Esophagus squamous epithelium (tissue), 5 donors: Measurements from ENCODE around the gene GPR157. TPM values are rescaled to one million over a fixed set of nuclear protein-coding genes. Genes with fewer than 3 reads are reported as not detected.

ENCODE experiments used
- DNase-seq: peaks from one replicate; lab custom pipeline; 2025; lab: John Stamatoyannopoulos, UW
- H3K27ac ChIP-seq, 4 donors: fragments of 200-600 bp; sonication (generic); one replicate each; pipeline ENCODE4 v1.5.1; 2016 to 2019; ENCODE audit warnings: mild to moderate bottlenecking in 1 of 4
- H3K27me3 ChIP-seq, 4 donors: fragments of 200-600 bp; sonication (generic); 1 replicate in 3 of 4; 2 replicates in 1 of 4; pipeline versions ENCODE4 v1.5.1 to v1.6.0; 2017 to 2021; ENCODE audit warnings: antibody characterized with exemption in 1 of 4
- H3K36me3 ChIP-seq, 3 donors: fragments of 200-600 bp; sonication (generic); one replicate each; pipeline ENCODE4 v1.5.1; 2016 to 2019
- H3K4me1 ChIP-seq, 3 donors: fragments of 200-600 bp; sonication (generic); one replicate each; pipeline ENCODE4 v1.5.1; 2017 to 2019
- H3K4me3 ChIP-seq, 4 donors: fragments of 200-600 bp; sonication (generic); 1 replicate in 3 of 4; 2 replicates in 1 of 4; pipeline ENCODE4 v1.5.1; 2016 to 2019; ENCODE audit warnings: mild to moderate bottlenecking in 2 of 4, moderate library complexity in 1 of 4
- H3K9me3 ChIP-seq, 3 donors: fragments of 200-600 bp; sonication (generic); one replicate each; pipeline ENCODE4 v1.5.1; 2016 to 2019
- CTCF ChIP-seq, 6 experiments: fragments of 450-650 bp in 4 of 6; fragments of 200-600 bp in 2 of 6; sonication (generic) in 2 of 6; IDR thresholded peaks; one replicate each; pipeline ENCODE4 v1.5.1; 2016 to 2019; ENCODE audit warnings: antibody characterized with exemption in 6 of 6, mild to moderate bottlenecking in 4 of 6, moderate library complexity in 4 of 6
- POLR2A ChIP-seq, 4 donors: fragments of 450-650 bp; IDR thresholded peaks; one replicate each; pipeline ENCODE4 v1.6.1; 2017; ENCODE audit warnings: antibody characterized with exemption in 4 of 4, mild to moderate bottlenecking in 4 of 4, moderate library complexity in 3 of 4
- WGBS, 2 donors: methylation state at CpG; one replicate each; pipeline ENCODE4 v1.1.5; 2018; 5-methylcytosine and 5-hydroxymethylcytosine counted together
- intact Hi-C: fragments of 100-400 bp; cut with DNase I; formaldehyde crosslinking; loops from one replicate; pipeline ENCODE4 v1.15.0; 2022
- total RNA-seq, 4 donors: library from RNA; depleted of rRNA; stranded (reverse); fragments of >200 nt; gene quantifications; one replicate each; pipeline ENCODE4 v1.1.0, GENCODE V29; 2016
- donor health status: DM: yes; HTN: yes; CAD: no.

The GPR157 gene
- total RNA-seq, 4 donors from 2014 or later, result 28.5 to 57.4 (median 30.2) TPM

DNA sequence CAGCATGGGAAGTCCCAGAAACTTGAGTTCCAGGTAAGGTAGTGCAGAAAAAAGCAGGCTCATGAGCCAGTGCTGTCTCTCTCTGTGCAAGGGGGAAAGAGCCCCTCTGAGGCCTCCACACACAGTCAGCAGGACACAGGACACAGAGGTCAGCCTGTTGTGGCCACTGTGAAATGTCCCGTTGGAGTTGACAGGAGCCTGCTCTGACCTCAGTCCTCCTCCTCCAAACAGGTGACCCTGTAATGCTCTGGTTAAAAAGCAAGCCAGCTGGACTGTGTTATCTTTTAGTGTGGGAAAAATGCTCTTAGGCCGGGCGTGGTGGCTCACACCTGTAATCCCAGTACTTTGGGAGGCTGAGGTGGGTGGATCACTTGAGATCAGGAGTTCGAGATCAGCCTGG lies 24.2 kb upstream of the GPR157 start:
- intact Hi-C loops, result no loop called here
- no peak overlapping the region for H3K27ac ChIP-seq

DNA sequence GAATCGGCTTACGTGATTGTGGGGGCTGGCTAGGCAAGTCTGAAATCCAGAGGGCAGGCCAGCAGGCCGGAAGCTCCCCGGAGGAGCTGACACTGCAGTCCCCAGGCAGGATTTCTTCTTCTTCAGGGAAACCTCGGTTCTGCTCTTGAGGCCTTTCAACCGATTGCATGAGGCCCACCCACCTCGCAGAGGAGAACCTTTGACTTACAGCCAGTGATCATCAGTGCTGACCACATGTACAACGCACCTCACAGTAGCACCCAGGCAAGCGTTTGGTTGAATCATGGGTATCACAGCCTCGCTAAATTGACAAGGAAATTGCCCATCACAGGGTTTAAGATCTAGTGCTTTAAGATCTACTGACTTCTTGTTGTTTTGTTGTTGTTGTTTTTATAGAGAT lies 23.6 kb upstream of the GPR157 start:
- Histone ChIP-seq H3K9me3 (no peaks in the 10 kb centered on the region), H3K4me3 (no peak overlapping the region), H3K4me1 (peaks cover 0 to 12% (median 0%) of the 10 kb centered on the region in 3 donors), H3K36me3 (peaks cover 4 to 26% (median 6%) of the 10 kb centered on the region in 3 donors), H3K27ac (no peak overlapping the region), H3K27me3 (no peaks in the 10 kb centered on the region)
- WGBS, 2 donors, result 88 to 89% methylated on average over 7 to 10 of the region's 10 CpGs
- TF ChIP-seq CTCF (IDR thresholded peaks at IDR 0.05), result no peak
- no peak for TF ChIP-seq POLR2A (IDR thresholded peaks at IDR 0.05)
- no peak for DNase-seq
- intact Hi-C loops, result no loop called here

More for the DNA sequence above, 24.2 kb upstream of the GPR157 start:
- Histone ChIP-seq H3K4me1 (peaks cover 0 to 12% (median 0%) of the 10 kb centered on the region in 3 donors), H3K36me3 (peaks cover 4 to 26% (median 6%) of the 10 kb centered on the region in 3 donors), H3K27me3 (no peaks in the 10 kb centered on the region), H3K4me3 (no peak overlapping the region), H3K9me3 (no peaks in the 10 kb centered on the region)
- 78 to 83% methylated on average over 1 to 2 of the region's 4 CpGs for WGBS, 2 donors
- DNase-seq, result no peak
- TF ChIP-seq POLR2A (IDR thresholded peaks at IDR 0.05) (no peak), CTCF (IDR thresholded peaks at IDR 0.05) (no peak)

DNA sequence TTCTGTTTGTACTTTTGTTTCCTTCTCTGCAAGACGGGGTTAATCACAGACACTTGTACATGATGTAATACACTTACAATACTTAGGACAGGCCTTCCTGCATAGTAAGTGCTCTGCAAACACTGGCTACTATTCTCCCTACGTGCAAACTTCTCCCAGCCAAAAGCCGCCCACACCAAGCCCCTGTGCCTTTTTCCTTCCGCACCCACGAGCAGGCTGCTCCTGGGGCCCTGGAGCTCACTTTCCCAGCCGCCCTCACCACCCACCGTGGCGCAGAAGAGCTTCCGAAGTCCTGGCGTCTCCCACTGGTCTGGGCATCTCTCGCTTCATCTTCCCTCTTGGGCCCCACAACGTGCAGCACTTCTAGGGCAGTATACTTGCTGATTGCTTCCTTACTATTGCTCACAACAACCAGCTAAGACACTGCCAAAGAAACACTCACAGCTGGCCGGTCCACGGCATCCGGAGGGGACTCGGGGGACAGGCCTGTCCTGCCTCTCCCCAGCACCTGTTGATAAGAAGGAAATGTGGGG lies 22.5 kb upstream of the GPR157 start:
- peak overlapping the region in 1 of 4 donors; percentile 65 for H3K27ac ChIP-seq
- 78 to 80% methylated on average over 8 to 16 of the region's 16 CpGs for WGBS, 2 donors
- no peaks in the 10 kb centered on the region for H3K9me3 ChIP-seq
- TF ChIP-seq POLR2A (IDR thresholded peaks at IDR 0.05), result no peak
- TF ChIP-seq CTCF (IDR thresholded peaks at IDR 0.05), result no peak
- intact Hi-C loops, result no loop called here
- peaks cover 0 to 12% (median 0%) of the 10 kb centered on the region in 3 donors for H3K4me1 ChIP-seq
- H3K27me3 ChIP-seq, result no peaks in the 10 kb centered on the region
- no peak overlapping the region for H3K4me3 ChIP-seq
- no peak for DNase-seq
- H3K36me3 ChIP-seq, result peaks cover 4 to 26% (median 6%) of the 10 kb centered on the region in 3 donors

DNA sequence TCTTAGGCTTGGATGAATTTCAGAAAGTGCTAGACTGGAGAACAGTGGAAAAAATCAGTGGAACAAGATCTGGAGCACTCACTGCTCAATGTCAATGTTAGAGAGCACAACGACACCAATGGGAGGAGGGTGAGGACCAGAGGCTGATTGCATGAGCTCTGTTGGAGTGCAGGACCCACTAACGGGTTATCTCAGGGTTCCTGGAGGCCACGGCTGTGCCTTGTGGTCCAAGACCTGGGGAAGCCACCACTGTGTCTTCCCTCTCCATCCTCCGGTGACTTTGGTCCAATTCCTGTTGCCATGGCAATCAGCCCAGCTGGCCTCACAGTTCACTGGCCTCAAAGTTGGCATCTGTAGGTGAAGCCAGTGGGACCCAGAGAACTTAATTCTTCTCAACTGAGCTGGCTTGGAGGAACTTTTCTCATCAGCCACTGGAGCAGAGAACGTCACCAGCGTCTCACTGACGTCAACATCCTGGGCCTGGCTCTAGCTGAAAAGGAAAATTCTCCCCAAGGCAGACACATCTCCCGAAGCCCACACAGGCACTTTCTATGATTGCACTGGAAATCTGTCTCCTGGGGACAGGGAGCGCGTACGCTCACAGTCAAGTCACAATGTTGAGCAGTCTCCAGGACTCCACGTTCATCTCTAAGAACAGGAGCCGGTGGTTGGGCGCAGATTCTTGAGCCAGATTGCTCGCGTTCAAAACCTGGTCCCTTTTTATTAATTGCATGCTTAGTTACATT lies 21.9 kb upstream of the GPR157 start:
- Histone ChIP-seq H3K27ac (peak overlapping the region in 2 of 4 donors; percentile 52 to 65), H3K4me1 (peaks cover 0 to 12% (median 0%) of the 10 kb centered on the region in 3 donors), H3K27me3 (no peaks in the 10 kb centered on the region), H3K9me3 (no peaks in the 10 kb centered on the region), H3K4me3 (no peak overlapping the region), H3K36me3 (peaks cover 4 to 26% (median 6%) of the 10 kb centered on the region in 3 donors)
- TF ChIP-seq POLR2A (IDR thresholded peaks at IDR 0.05) (no peak), CTCF (IDR thresholded peaks at IDR 0.05) (no peak)
- intact Hi-C loops, result no loop called here
- 79 to 90% methylated on average over 11 to 15 of the region's 16 CpGs for WGBS, 2 donors
- no peak for DNase-seq
